ENCODE data around the gene MOV10L1. TPM values are rescaled to one million over a fixed set of nuclear protein-coding genes. Genes with fewer than 3 reads are reported as not detected.

Gene MOV10L1
- total and polyA plus RNA-seq, 9 donors = 0.94 to 6.3 (median 2.0) TPM

GRCh38 chr22:50092342-50092741 is 2.5 kb downstream of the MOV10L1 start:
- TF ChIP-seq, protein P1, sequence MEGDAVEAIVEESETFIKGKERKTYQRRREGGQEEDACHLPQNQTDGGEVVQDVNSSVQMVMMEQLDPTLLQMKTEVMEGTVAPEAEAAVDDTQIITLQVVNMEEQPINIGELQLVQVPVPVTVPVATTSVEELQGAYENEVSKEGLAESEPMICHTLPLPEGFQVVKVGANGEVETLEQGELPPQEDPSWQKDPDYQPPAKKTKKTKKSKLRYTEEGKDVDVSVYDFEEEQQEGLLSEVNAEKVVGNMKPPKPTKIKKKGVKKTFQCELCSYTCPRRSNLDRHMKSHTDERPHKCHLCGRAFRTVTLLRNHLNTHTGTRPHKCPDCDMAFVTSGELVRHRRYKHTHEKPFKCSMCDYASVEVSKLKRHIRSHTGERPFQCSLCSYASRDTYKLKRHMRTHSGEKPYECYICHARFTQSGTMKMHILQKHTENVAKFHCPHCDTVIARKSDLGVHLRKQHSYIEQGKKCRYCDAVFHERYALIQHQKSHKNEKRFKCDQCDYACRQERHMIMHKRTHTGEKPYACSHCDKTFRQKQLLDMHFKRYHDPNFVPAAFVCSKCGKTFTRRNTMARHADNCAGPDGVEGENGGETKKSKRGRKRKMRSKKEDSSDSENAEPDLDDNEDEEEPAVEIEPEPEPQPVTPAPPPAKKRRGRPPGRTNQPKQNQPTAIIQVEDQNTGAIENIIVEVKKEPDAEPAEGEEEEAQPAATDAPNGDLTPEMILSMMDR (IDR thresholded peaks at IDR 0.05) = no peak
- TF ChIP-seq EP300 (IDR thresholded peaks at IDR 0.05) (no peak), POLR2A (IDR thresholded peaks at IDR 0.05) (no peak)
- no peaks in the 10 kb centered on the region for H3K27me3 ChIP-seq
- no peak for DNase-seq
- no peaks in the 10 kb centered on the region for H3K9me3 ChIP-seq
- H3K27ac ChIP-seq = no peak overlapping the region
- H3K4me3 ChIP-seq = no peak overlapping the region
- no peaks in the 10 kb centered on the region for H3K36me3 ChIP-seq
- no peaks in the 10 kb centered on the region for H3K4me1 ChIP-seq (ENCODE audit: insufficient read depth)
- WGBS, 3 donors = 30 to 43% (median 31%) methylated on average over 5 of the region's 5 CpGs
- intact Hi-C loops (cut with DNase I) = no loop called here

GRCh38 chr22:50098052-50098451 is 8.2 kb downstream of the MOV10L1 start:
- Histone ChIP-seq H3K27me3 (no peaks in the 10 kb centered on the region), H3K27ac (no peak overlapping the region), H3K9me3 (no peaks in the 10 kb centered on the region), H3K4me1 (ENCODE audit: insufficient read depth) (no peaks in the 10 kb centered on the region), H3K36me3 (no peaks in the 10 kb centered on the region), H3K4me3 (no peak overlapping the region)
- no peak for DNase-seq
- TF ChIP-seq EP300 (IDR thresholded peaks at IDR 0.05) = no peak
- TF ChIP-seq, protein P1 (IDR thresholded peaks at IDR 0.05) = no peak
- TF ChIP-seq POLR2A (IDR thresholded peaks at IDR 0.05) = no peak
- intact Hi-C loops (cut with DNase I) = no loop called here
- WGBS, 3 donors = 87 to 93% (median 90%) methylated on average over 3 of the region's 3 CpGs

GRCh38 chr22:50101870-50102565 is 12.2 kb downstream of the MOV10L1 start:
- Histone ChIP-seq H3K36me3 (no peaks in the 10 kb centered on the region), H3K4me1 (ENCODE audit: insufficient read depth) (peaks cover 3% of the 10 kb centered on the region), H3K9me3 (no peaks in the 10 kb centered on the region), H3K27ac (no peak overlapping the region), H3K27me3 (no peaks in the 10 kb centered on the region), H3K4me3 (no peak overlapping the region)
- TF ChIP-seq POLR2A (IDR thresholded peaks at IDR 0.05) = no peak
- no peak for TF ChIP-seq EP300 (IDR thresholded peaks at IDR 0.05)
- TF ChIP-seq, protein P1 (IDR thresholded peaks at IDR 0.05) = no peak
- 82 to 86% (median 86%) methylated on average over 10 of the region's 10 CpGs for WGBS, 3 donors
- intact Hi-C loops (cut with DNase I) = no loop called here
- DNase-seq = no peak

GRCh38 chr22:50102946-50103345 is 13.1 kb downstream of the MOV10L1 start:
- Histone ChIP-seq H3K4me3 (no peak overlapping the region), H3K27ac (no peak overlapping the region), H3K4me1 (ENCODE audit: insufficient read depth) (peaks cover 3% of the 10 kb centered on the region), H3K36me3 (no peaks in the 10 kb centered on the region), H3K27me3 (no peaks in the 10 kb centered on the region), H3K9me3 (no peaks in the 10 kb centered on the region)
- intact Hi-C loops (cut with DNase I) = no loop called here
- DNase-seq = no peak
- no peak for TF ChIP-seq EP300 (IDR thresholded peaks at IDR 0.05)
- WGBS, 3 donors = 40 to 47% (median 41%) methylated on average over 11 of the region's 11 CpGs

GRCh38 chr22:50104141-50104544 is 14.3 kb downstream of the MOV10L1 start:
- no peak for TF ChIP-seq EP300 (IDR thresholded peaks at IDR 0.05)
- TF ChIP-seq, protein P1 (IDR thresholded peaks at IDR 0.05) = no peak
- no peak for TF ChIP-seq POLR2A (IDR thresholded peaks at IDR 0.05)
- intact Hi-C loops (cut with DNase I) = no loop called here
- H3K4me3 ChIP-seq = no peak overlapping the region
- H3K36me3 ChIP-seq = no peaks in the 10 kb centered on the region
- H3K27ac ChIP-seq = no peak overlapping the region
- no peak for DNase-seq
- H3K9me3 ChIP-seq = no peaks in the 10 kb centered on the region
- no peaks in the 10 kb centered on the region for H3K27me3 ChIP-seq
- peaks cover 3% of the 10 kb centered on the region for H3K4me1 ChIP-seq (ENCODE audit: insufficient read depth)
- WGBS, 3 donors = 82 to 85% (median 82%) methylated on average over 6 of the region's 6 CpGs
